NCI-H69 (cell line): ENCODE measurements around the gene TERT.
"Not testable (repeated sequence)": the region's sequence is repeated elsewhere in the genome, so short reads cannot be mapped to it uniquely, and the experiment has no call there.

Experiments
- DNase-seq: peaks from one replicate; lab custom pipeline; 2025; lab: John Stamatoyannopoulos, UW

TERT gene

DNA sequence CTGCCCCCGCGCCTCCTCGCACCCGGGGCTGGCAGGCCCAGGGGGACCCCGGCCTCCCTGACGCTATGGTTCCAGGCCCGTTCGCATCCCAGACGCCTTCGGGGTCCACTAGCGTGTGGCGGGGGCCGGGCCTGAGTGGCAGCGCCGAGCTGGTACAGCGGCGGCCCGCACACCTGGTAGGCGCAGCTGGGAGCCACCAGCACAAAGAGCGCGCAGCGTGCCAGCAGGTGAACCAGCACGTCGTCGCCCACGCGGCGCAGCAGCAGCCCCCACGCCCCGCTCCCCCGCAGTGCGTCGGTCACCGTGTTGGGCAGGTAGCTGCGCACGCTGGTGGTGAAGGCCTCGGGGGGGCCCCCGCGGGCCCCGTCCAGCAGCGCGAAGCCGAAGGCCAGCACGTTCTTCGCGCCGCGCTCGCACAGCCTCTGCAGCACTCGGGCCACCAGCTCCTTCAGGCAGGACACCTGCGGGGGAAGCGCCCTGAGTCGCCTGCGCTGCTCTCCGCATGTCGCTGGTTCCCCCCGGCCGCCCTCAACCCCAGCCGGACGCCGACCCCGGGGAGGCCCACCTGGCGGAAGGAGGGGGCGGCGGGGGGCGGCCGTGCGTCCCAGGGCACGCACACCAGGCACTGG is 548 bp downstream of the TERT start:
- peak; percentile 76 for DNase-seq

- DNase-seq: no peak
Observed at GRCh38 chr5:1293416-1294205, 1.3 kb downstream of the TERT start.

GRCh38 chr5:1292846-1293415 is 1.9 kb downstream of the TERT start:
- DNase-seq: no peak

DNA sequence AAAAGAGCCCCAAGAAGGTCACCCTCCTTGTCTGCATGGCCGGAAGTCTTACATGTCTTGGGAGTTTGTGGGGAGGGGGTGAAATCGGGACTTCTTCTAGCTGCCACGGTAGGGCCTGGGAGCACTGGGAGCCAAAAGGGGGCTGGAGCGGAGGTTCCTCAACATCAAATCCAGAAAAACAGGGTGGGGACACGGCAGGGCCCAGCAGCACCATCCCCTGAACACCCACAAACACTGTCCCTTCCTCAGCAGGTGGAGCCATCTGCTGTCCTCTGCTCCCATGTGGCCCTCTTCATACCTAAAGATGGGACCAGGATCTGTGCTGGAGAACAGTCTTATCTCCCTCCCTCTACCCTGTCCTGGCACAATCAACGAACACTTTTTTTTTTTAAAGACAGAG is 2.7 kb downstream of the TERT start:
- DNase-seq: peak; percentile 13

DNA sequence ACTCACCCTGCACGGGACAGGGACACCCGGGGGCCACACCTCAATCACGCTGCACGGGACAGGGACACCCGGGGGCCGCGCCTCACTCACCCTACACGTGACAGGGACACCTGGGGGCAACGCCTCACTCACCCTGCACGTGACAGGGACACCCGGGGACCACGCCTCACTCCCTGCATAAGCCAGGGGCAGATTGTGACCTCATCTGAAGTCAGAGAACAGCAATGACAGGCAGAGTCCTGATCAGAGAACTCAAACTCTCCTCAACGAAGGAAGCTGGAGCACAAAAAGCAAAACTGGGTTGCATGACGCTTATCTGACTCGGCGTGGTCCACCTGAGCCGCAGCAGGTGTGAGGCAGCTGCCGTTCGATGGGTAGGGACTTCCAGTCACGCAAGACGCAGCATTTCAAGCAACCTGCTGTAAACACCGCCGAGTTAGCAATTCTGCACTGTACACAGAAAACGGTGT is 3.2 kb downstream of the TERT start:
- DNase-seq: no peak

DNA sequence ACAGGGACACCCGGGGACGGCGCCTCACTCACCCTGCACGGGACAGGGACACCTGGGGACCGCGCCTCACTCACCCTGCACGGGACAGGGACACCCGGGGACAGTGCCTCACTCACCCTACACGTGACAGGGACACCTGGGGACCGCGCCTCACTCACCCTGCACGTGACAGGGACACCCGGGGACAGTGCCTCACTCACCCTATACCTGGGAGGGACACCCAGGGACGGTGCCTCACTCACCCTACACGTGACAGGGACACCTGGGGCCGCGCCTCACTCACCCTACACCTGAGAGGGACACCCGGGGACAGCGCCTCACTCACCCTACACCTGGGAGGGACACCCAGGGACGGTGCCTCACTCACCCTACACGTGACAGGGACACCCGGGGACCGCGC is 3.9 kb downstream of the TERT start:
- not testable (repeated sequence) for DNase-seq

DNA sequence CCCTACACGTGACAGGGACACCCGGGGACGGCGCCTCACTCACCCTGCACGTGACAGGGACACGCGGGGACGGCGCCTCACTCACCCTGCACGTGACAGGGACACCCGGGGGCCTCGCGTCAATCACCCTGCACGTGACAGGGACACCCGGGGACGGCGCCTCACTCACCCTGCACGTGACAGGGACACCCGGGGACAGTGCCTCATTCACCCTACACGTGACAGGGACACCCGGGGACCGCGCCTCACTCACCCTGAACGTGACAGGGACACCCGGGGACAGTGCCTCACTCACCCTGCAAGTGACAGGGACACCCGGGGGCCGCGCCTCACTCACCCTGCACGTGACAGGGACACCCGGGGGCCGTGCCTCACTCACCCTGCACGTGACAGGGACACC is 5.3 kb downstream of the TERT start:
- DNase-seq: not testable (repeated sequence)

GRCh38 chr5:1288439-1289335 is 6.2 kb downstream of the TERT start:
- DNase-seq: no peak

DNA sequence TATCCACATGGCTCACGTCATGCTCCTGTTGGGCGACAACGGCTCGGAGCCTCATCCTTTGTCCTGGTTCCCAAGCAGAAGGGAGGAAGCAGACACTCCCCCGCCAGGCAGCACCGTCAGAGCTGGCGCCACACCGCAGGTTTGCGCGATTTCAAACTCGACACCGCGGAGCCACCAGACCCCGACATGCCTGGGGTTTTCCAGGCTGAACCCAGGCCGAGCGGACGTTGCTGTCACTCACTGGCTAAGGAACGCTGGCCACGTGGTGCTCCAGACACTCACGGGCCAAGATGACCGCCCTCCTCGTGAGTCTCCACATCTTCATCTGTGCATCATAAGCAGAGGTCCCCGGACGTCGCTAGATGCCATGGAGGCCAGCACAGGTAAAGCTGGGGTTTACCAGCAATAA is 9.0 kb downstream of the TERT start:
- DNase-seq: no peak

- no peak for DNase-seq
Observed at GRCh38 chr5:1285141-1285540, 9.7 kb downstream of the TERT start.

DNA sequence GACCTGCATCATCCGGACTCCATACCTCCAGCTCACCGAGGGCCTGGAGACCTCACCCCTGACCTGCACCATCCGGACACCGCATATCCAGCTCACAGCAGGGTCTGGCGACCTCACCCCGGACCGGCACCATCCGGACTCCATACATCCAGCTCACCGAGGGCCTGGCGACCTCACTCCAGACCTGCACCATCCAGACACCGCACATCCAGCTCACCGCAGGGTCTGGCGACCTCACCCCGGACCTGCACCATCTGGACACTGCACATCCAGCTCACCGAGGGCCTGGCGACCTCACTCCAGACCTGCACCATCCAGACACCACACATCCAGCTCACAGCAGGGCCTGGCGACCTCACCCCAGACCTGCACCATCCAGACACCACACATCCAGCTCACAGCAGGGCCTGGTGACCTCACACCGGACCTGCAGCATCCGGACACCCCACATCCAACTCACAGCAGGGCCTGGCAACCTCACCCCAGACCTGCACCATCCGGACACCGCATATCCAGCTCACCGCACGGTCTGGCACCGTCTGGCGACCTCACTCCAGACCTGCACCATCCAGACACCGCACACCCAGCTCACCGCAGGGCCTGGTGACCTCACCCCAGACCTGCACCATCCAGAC is 10.4 kb downstream of the TERT start:
- DNase-seq: not testable (repeated sequence)

GRCh38 chr5:1283729-1284041 is 11.2 kb downstream of the TERT start:
- not testable (repeated sequence) for DNase-seq

- DNase-seq: not testable (repeated sequence)
Observed at GRCh38 chr5:1282993-1283728, 11.7 kb downstream of the TERT start.

- no peak for DNase-seq
Observed at GRCh38 chr5:1282131-1282992, 12.5 kb downstream of the TERT start.

DNA sequence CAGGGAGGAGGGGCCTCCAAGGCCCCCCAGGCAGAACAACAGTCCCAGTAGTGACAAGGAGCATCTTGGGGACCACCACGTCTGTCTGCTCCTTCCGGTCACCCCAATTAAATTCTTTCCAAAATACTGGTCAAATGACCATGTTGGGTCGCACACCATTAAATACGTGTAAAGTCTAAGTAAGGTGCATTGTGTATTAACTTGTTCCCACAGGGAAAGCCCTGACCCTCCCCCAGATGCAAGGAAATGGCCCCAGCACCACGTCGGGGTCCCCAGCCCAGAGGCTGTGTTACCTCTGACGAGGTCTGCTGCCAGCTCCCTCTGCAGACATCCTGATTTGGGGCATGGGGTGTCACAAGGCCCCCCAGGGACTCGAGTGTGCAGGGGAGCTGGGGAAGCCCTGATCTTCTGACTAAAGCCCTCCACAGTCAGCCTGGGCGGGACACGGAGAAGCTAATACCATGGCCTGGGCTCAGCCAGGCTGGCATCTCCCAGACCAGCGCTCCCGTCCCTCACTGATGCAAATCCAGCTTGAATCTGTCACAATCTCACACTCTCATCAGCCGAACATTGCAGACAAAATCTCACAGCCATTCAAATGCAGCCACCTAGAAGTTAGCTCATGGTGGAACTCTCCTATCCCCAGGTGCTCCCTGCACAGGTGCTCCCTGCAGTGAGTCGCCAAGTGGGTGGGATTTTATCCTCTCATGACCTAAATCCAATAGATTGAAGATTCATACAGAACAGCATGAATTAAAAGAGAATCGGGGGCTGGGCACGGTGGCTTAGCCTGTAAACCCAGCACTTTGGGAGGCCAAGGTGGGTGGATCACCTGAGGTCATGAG is 13.6 kb downstream of the TERT start:
- no peak for DNase-seq

DNA sequence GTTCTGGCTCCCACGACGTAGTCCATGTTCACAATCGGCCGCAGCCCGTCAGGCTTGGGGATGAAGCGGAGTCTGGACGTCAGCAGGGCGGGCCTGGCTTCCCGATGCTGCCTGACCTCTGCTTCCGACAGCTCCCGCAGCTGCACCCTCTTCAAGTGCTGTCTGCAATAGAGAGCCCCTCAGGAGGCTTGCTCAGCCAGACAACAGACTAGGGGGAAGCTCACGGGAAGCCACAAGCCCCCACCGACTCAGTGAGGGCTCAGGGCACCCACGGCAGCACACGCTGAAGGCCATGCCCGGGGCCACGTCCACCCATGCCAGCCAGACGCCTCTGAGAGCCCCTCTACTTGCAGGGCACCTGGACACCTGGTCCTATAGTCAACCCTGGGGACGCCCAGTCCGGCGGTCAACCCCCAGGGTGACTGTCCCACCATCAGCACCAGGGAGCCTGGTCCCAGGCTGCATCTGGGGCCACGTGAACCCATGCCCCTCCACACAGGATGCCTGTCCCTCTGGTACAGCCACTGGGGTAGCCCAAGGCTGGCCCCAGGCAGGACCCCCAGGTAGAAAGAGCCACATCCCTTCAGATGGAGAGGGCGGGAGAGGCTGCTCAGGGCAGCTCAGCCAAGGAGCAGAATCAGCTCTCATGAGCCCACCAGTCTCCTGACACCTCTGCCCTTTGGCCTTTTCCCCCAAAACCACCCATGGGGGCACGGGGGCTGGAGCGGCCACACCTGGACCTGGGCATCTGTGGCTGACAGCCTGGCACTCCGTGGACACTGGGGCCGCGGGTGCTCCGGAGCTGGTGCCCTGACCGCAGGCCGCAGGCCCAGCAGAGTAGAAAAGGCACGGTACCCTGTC is 14.5 kb downstream of the TERT start:
- no peak for DNase-seq

GRCh38 chr5:1279443-1280151 is 15.3 kb downstream of the TERT start:
- DNase-seq: no peak
